HCT116 (cell line): ENCODE measurements around the gene ABCC2.

Source experiments
- EZH2 ChIP-seq: fragments of 200-600 bp; sonication (generic); IDR thresholded peaks from 2 replicates; pipeline ENCODE4 v1.6.1; 2017; ENCODE audit warnings: antibody characterized with exemption, mixed run types
- POLR2A ChIP-seq: IDR thresholded peaks from 2 replicates; pipeline ENCODE4 v1.7.0; 2011; ENCODE audit warnings: borderline replicate concordance; ENCODE audit not compliant: insufficient read depth, insufficient read length; ENCODE audit errors: extremely low read depth
- POLR2AphosphoS5 ChIP-seq: IDR thresholded peaks from 2 replicates; pipeline ENCODE4 v1.6.1; 2011; ENCODE audit warnings: mild to moderate bottlenecking, low read depth, low read length, moderate library complexity
- SP1 ChIP-seq: IDR thresholded peaks from 2 replicates; pipeline ENCODE4 v1.6.1; 2012; ENCODE audit warnings: low read depth
- TF ChIP-seq, protein P1 (sequence below), 3 experiments: fragments of 200-600 bp in 1 of 3; sonication (generic) in 1 of 3; IDR thresholded peaks in 2 of 3; conservative IDR thresholded peaks in 1 of 3; 2 replicates each; pipeline ENCODE4 v1.5.1; 2012 to 2017; ENCODE audit warnings: low read depth in 2 of 3, low read length in 2 of 3, antibody characterized with exemption in 1 of 3, borderline replicate concordance in 1 of 3, control low read depth in 1 of 3, mild to moderate bottlenecking in 1 of 3, mixed read lengths in 1 of 3, mixed run types in 1 of 3, moderate library complexity in 1 of 3; ENCODE audit not compliant: insufficient read depth in 1 of 3

DNA sequence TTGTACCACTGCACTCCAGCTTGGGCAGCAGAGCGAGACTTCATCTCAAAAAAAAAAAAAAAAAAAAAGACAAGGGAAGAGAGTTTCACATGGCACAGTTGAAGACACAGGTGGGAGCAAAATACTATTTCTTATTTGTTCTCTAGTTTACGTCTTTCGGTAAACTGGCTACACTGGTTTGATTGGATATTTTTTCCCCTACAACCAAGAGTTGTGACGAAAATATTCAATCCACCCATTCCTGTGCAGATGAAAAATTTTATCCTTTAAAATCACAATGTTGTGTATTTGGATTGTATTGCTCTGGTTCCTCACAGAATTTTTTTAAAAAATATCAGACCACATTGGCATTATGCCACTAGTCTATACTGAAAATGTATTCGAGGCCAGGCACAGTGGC, 14.5 kb upstream of the ABCC2 start:
- TF ChIP-seq POLR2AphosphoS5 (no peak), EZH2 (no peak), POLR2A (no peak), SP1 (no peak)
- TF ChIP-seq, protein P1, sequence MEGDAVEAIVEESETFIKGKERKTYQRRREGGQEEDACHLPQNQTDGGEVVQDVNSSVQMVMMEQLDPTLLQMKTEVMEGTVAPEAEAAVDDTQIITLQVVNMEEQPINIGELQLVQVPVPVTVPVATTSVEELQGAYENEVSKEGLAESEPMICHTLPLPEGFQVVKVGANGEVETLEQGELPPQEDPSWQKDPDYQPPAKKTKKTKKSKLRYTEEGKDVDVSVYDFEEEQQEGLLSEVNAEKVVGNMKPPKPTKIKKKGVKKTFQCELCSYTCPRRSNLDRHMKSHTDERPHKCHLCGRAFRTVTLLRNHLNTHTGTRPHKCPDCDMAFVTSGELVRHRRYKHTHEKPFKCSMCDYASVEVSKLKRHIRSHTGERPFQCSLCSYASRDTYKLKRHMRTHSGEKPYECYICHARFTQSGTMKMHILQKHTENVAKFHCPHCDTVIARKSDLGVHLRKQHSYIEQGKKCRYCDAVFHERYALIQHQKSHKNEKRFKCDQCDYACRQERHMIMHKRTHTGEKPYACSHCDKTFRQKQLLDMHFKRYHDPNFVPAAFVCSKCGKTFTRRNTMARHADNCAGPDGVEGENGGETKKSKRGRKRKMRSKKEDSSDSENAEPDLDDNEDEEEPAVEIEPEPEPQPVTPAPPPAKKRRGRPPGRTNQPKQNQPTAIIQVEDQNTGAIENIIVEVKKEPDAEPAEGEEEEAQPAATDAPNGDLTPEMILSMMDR (IDR thresholded peaks at IDR 0.05 in 2 of 3, conservative IDR thresholded peaks at IDR 0.05 in 1 of 3; ENCODE audit: borderline replicate concordance in 1 of 3, insufficient read depth in 1 of 3, low read depth in 2 of 3, low read length in 2 of 3) = no peak
